IMR-90 (cell line): ENCODE measurements around the gene ZNF497.

Source experiments
- CEBPB ChIP-seq: IDR thresholded peaks from 2 replicates; pipeline ENCODE4 v1.6.1; 2012; ENCODE audit warnings: low read depth, low read length, improper control_type of control experiment
- FOS ChIP-seq: fragments of 150-350 bp; IDR thresholded peaks from 2 replicates; pipeline ENCODE4 v1.6.1; 2016; ENCODE audit warnings: low read depth, low read length
- MXI1 ChIP-seq: IDR thresholded peaks from 2 replicates; pipeline ENCODE4 v1.6.1; 2012; ENCODE audit warnings: low read depth, mild to moderate bottlenecking, low read length, moderate library complexity, borderline replicate concordance
- POLR2A ChIP-seq: IDR thresholded peaks from 2 replicates; pipeline ENCODE4 v1.6.1; 2012; ENCODE audit warnings: mild to moderate bottlenecking, low read depth, low read length
- RFX5 ChIP-seq: IDR thresholded peaks from 2 replicates; pipeline ENCODE4 v1.8.0; 2012; ENCODE audit warnings: low read depth, mild to moderate bottlenecking, low read length, moderate library complexity
- TF ChIP-seq, protein P1 (sequence below): conservative IDR thresholded peaks from 2 replicates; pipeline ENCODE4 v1.5.1; 2012; ENCODE audit warnings: mild to moderate bottlenecking, low read depth, low read length, improper control_type of control experiment
- TF ChIP-seq, protein P2 (sequence below): fragments of 150-350 bp; IDR thresholded peaks from 2 replicates; pipeline ENCODE4 v1.6.1; 2017; ENCODE audit warnings: mild to moderate bottlenecking, antibody characterized with exemption, low read length, low read depth

- TF ChIP-seq, protein P1, sequence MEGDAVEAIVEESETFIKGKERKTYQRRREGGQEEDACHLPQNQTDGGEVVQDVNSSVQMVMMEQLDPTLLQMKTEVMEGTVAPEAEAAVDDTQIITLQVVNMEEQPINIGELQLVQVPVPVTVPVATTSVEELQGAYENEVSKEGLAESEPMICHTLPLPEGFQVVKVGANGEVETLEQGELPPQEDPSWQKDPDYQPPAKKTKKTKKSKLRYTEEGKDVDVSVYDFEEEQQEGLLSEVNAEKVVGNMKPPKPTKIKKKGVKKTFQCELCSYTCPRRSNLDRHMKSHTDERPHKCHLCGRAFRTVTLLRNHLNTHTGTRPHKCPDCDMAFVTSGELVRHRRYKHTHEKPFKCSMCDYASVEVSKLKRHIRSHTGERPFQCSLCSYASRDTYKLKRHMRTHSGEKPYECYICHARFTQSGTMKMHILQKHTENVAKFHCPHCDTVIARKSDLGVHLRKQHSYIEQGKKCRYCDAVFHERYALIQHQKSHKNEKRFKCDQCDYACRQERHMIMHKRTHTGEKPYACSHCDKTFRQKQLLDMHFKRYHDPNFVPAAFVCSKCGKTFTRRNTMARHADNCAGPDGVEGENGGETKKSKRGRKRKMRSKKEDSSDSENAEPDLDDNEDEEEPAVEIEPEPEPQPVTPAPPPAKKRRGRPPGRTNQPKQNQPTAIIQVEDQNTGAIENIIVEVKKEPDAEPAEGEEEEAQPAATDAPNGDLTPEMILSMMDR = no peak; the same call in 1 of the 2 replicates
- TF ChIP-seq POLR2A (no peak), RFX5 (no peak), CEBPB (no peak), MXI1 (no peak), FOS (no peak)
- TF ChIP-seq, protein P2, sequence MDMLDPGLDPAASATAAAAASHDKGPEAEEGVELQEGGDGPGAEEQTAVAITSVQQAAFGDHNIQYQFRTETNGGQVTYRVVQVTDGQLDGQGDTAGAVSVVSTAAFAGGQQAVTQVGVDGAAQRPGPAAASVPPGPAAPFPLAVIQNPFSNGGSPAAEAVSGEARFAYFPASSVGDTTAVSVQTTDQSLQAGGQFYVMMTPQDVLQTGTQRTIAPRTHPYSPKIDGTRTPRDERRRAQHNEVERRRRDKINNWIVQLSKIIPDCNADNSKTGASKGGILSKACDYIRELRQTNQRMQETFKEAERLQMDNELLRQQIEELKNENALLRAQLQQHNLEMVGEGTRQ = no peak
These were observed 33.6 kb downstream of the ZNF497 start for GRCh38 chr19:58328999-58329398.
